ENCODE results near the gene TKFC. TPM values are rescaled to one million over a fixed set of nuclear protein-coding genes. Genes with fewer than 3 reads are reported as not detected.

Gene TKFC
- total and polyA plus RNA-seq, 2 experiments from 2014 or later, result 39.8 to 44.6 TPM

DNA sequence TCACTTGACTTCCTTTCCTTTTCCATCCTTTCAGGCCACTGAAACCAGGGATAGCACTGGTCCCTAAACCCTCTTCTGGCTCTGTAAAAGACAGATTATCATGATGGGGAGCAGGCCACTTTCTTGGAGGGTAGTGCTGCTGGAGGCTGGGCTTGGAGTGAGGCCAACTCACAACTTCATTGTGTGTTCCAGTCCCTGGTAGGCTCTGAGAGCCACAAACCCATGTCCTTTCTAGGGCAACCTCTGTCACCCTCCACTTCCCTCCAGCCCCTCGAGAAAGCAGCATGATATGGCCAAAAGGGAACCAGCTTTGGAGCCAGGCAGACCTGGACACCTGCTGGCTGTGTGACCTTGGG is 2.3 kb downstream of the TKFC start:
- Histone ChIP-seq H3K4me1 (ENCODE audit: insufficient read depth) (peaks cover 16% of the 10 kb centered on the region), H3K4me2 (ENCODE audit: unreplicated experiment) (no peak overlapping the region), H3K4me3 (no peak overlapping the region), H3K27me3 (replicated peaks; ENCODE audit: insufficient read depth) (no peaks in the 10 kb centered on the region), H3K79me2 (ENCODE audit: insufficient read depth) (peaks cover 26% of the 10 kb centered on the region), H3F3A (ENCODE audit: insufficient read depth) (peaks cover 29% of the 10 kb centered on the region; the same call in 1 of the 2 replicates), H2AFZ (no peak overlapping the region), H4K20me1 (ENCODE audit: insufficient read depth) (no peaks in the 10 kb centered on the region), H3K27ac (no peak overlapping the region), H3K9me2 (ENCODE audit: insufficient read depth) (no peaks in the 10 kb centered on the region), H3K9me3 (ENCODE audit: low read depth) (no peaks in the 10 kb centered on the region), H3K9ac (no peak overlapping the region), H3K36me3 (ENCODE audit: low read depth) (no peaks in the 10 kb centered on the region)
- 100% methylated on average over 1 of the region's 1 CpG for WGBS, 2 experiments (ENCODE audit: low coverage in 1 of 2, low lambda C conversion rate in 2 of 2, missing lambda C conversion rate in 2 of 2)
- in situ Hi-C loops (cut with MboI), result loop anchor here (5.0 kb wide), 1 partner anchor 52 kb away; no protein-coding TSS in a partner anchor
- no peak for TF ChIP-seq EZH2 (IDR thresholded peaks at IDR 0.05; ENCODE audit: insufficient read depth, poor library complexity, severe bottlenecking)
- no peak for TF ChIP-seq EZH2phosphoT487 (IDR thresholded peaks at IDR 0.05; ENCODE audit: insufficient read depth, low read depth)
- DNase-seq, result no peak

DNA sequence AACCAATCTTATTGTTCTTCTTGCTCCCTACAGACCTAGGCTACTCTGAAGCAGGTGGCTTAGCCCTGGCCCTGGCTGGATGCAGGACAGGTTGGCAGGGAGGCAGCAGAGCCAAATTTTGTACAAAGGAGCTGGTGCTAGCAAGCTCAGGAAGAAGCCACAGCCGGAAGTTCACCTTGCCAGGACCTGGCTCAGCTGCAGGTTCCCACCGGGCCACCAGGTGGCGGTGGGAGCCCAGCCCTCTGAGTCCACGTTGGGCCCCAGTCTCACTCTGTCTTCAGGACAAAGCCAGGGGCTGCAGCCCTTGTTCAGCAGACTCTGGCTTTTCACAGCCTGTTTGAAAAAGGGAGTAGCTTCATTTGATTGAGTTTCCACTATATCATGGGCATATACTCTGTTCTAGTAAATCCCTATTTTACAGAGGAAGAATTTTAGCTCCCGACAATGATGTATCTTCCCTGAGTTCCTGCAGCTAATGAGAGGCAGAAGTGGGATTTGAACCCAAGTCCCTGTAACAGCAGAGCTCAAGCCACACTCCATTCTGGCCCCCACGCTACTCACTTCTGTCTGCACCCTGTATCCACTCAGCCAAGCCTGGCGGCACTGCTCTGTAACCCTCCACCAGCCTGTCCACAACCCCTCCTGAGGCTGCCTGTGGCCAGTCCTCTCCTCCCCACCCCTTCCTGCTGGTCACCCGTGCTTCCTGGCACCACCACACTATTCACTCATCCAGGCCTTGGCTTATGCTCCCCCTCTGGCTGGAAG is 3.3 kb downstream of the TKFC start:
- Histone ChIP-seq H3K27me3 (replicated peaks; ENCODE audit: insufficient read depth) (no peaks in the 10 kb centered on the region), H3K9me2 (ENCODE audit: insufficient read depth) (no peaks in the 10 kb centered on the region), H3K9me3 (ENCODE audit: low read depth) (no peaks in the 10 kb centered on the region), H4K20me1 (ENCODE audit: insufficient read depth) (no peaks in the 10 kb centered on the region), H3K79me2 (ENCODE audit: insufficient read depth) (peaks cover 16% of the 10 kb centered on the region), H3K4me1 (ENCODE audit: insufficient read depth) (0 out of 2 replicates have a peak, but pooled peaks cover 5% of the 10 kb centered on the region), H2AFZ (peak overlapping the region; percentile 50; the same call in 1 of the 2 replicates), H3K36me3 (ENCODE audit: low read depth) (no peaks in the 10 kb centered on the region), H3K9ac (no peak overlapping the region), H3K4me2 (ENCODE audit: unreplicated experiment) (no peak overlapping the region), H3F3A (ENCODE audit: insufficient read depth) (peaks cover 25% of the 10 kb centered on the region; the same call in 1 of the 2 replicates), H3K27ac (no peak overlapping the region), H3K4me3 (no peak overlapping the region)
- WGBS, 2 experiments (ENCODE audit: low coverage in 1 of 2, low lambda C conversion rate in 2 of 2, missing lambda C conversion rate in 2 of 2), result 24 to 26% methylated on average over 8 of the region's 8 CpGs
- no peak for TF ChIP-seq EZH2 (IDR thresholded peaks at IDR 0.05; ENCODE audit: insufficient read depth, poor library complexity, severe bottlenecking)
- no peak for TF ChIP-seq EZH2phosphoT487 (IDR thresholded peaks at IDR 0.05; ENCODE audit: insufficient read depth, low read depth)
- peak; percentile 85 for DNase-seq
- in situ Hi-C loops (cut with MboI), result loop anchor here (5.0 kb wide), 1 partner anchor 51 kb away; no protein-coding TSS in a partner anchor

GRCh38 chr11:61337706-61338470 is 4.9 kb downstream of the TKFC start:
- Histone ChIP-seq H3K36me3 (ENCODE audit: low read depth) (no peaks in the 10 kb centered on the region), H3F3A (ENCODE audit: insufficient read depth) (peaks cover 25% of the 10 kb centered on the region; the same call in 1 of the 2 replicates), H3K9me2 (ENCODE audit: insufficient read depth) (no peaks in the 10 kb centered on the region), H3K27me3 (replicated peaks; ENCODE audit: insufficient read depth) (no peaks in the 10 kb centered on the region), H2AFZ (no peak overlapping the region), H3K27ac (no peak overlapping the region), H3K9me3 (ENCODE audit: low read depth) (no peaks in the 10 kb centered on the region), H3K4me2 (ENCODE audit: unreplicated experiment) (no peak overlapping the region), H3K4me3 (no peak overlapping the region), H3K79me2 (ENCODE audit: insufficient read depth) (peaks cover under 1% of the 10 kb centered on the region), H3K9ac (no peak overlapping the region), H4K20me1 (ENCODE audit: insufficient read depth) (no peaks in the 10 kb centered on the region), H3K4me1 (ENCODE audit: insufficient read depth) (no peaks in the 10 kb centered on the region)
- no peak for DNase-seq
- in situ Hi-C loops (cut with MboI), result loop anchor here (5.0 kb wide), 1 partner anchor 49 kb away; no protein-coding TSS in a partner anchor
- TF ChIP-seq EZH2phosphoT487 (IDR thresholded peaks at IDR 0.05; ENCODE audit: insufficient read depth, low read depth) (no peak), EZH2 (IDR thresholded peaks at IDR 0.05; ENCODE audit: insufficient read depth, poor library complexity, severe bottlenecking) (no peak)
- 85 to 90% methylated on average over 15 of the region's 15 CpGs for WGBS, 2 experiments (ENCODE audit: low coverage in 1 of 2, low lambda C conversion rate in 2 of 2, missing lambda C conversion rate in 2 of 2)

- Histone ChIP-seq H4K20me1 (ENCODE audit: insufficient read depth) (no peaks in the 10 kb centered on the region), H3F3A (ENCODE audit: insufficient read depth) (peaks cover 19% of the 10 kb centered on the region; the same call in 1 of the 2 replicates), H3K79me2 (ENCODE audit: insufficient read depth) (no peaks in the 10 kb centered on the region), H3K4me1 (ENCODE audit: insufficient read depth) (no peaks in the 10 kb centered on the region), H3K9ac (no peak overlapping the region), H3K27ac (no peak overlapping the region), H3K9me2 (ENCODE audit: insufficient read depth) (no peaks in the 10 kb centered on the region), H3K9me3 (ENCODE audit: low read depth) (no peaks in the 10 kb centered on the region), H3K4me2 (ENCODE audit: unreplicated experiment) (no peak overlapping the region), H3K36me3 (ENCODE audit: low read depth) (no peaks in the 10 kb centered on the region), H3K27me3 (replicated peaks; ENCODE audit: insufficient read depth) (no peaks in the 10 kb centered on the region), H3K4me3 (no peak overlapping the region), H2AFZ (no peak overlapping the region)
- no peak for TF ChIP-seq EZH2phosphoT487 (IDR thresholded peaks at IDR 0.05; ENCODE audit: insufficient read depth, low read depth)
- DNase-seq, result no peak
- 96 to 97% methylated on average over 22 to 25 of the region's 26 CpGs for WGBS, 2 experiments (ENCODE audit: low coverage in 1 of 2, low lambda C conversion rate in 2 of 2, missing lambda C conversion rate in 2 of 2)
- in situ Hi-C loops (cut with MboI), result loop anchor here (5.0 kb wide), 1 partner anchor 48 kb away; no protein-coding TSS in a partner anchor
Measured at GRCh38 chr11:61338783-61339489, 5.9 kb downstream of the TKFC start.
